NCI-H69 (cell line): Measurements from ENCODE around the gene ARHGAP26.
A peak's percentile ranks its signal among the peaks of the same experiment; 100 is the strongest.
"Not testable (repeated sequence)": the region's sequence is repeated elsewhere in the genome, so short reads cannot be mapped to it uniquely, and the experiment has no call there.

ENCODE experiments used
- DNase-seq: peaks from one replicate; lab custom pipeline; 2025; lab: John Stamatoyannopoulos, UW

The ARHGAP26 gene

GRCh38 chr5:142982821-142983200 lies 212.6 kb downstream of the ARHGAP26 start:
- DNase-seq: peak; percentile 32

- DNase-seq: peak; percentile 37
These were observed 213.8 kb downstream of the ARHGAP26 start for GRCh38 chr5:142984011-142984410.

GRCh38 chr5:142984525-142984924 lies 214.3 kb downstream of the ARHGAP26 start:
- DNase-seq: no peak

GRCh38 chr5:142989270-142989669 lies 219.1 kb downstream of the ARHGAP26 start:
- DNase-seq: not testable (repeated sequence)

DNA sequence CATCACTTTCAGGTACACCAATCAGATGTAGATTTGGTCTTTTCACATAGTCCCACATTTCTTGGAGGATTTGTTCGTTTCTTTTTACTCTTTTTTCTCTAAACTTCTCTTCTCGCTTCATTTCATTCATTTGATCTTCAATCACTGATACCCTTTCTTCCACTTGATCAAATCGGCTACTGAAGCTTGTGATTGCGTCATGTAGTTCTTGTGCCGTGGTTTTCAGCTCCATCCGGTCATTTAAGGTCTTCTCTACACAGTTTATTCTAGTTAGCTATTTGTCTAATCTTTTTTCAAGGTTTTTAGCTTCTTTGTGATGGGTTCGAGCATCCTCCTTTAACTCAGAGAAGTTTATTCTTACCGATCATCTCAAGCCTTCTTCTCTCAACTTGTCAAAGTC lies 219.9 kb downstream of the ARHGAP26 start:
- not testable (repeated sequence) for DNase-seq

DNA sequence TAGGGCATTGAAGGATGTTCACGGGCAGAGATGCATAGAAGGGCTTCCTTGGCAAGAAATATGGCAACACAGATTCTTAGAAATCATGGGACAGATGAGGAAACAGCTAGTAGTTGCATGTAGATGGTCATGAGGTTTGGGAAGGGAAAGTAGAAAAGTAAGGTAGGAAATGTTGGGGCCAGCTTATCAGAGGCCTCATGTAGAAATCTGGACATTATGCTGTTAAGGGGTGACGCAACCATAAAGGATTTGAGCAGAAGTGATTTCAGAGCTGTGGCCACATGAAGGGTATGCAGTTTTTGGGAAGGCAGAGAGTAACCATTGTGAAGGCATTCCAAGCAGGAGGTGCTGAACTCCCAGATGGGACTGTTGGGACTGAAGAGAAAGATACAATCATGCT lies 224.0 kb downstream of the ARHGAP26 start:
- DNase-seq: no peak

GRCh38 chr5:142995621-142996020 lies 225.4 kb downstream of the ARHGAP26 start:
- DNase-seq: not testable (repeated sequence)

DNA sequence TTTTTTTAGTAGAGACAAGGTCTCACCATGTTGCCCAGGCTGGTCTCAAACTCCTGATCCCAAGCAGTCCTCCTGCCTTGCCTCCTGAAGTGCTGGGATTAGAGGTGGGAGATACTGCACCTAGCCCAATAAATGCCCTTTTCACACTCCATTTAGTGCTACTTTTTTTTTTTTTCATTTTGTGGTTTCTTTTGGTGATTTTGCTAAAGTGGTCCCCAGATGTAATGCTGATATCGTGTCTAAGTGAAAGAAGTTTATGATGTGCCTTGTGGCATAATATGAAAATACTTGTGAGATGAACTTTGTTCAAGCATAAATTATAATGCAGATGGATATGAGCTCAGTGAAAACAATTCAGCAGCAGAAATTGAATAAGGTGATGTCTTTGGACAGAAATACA lies 227.4 kb downstream of the ARHGAP26 start:
- DNase-seq: no peak

DNA sequence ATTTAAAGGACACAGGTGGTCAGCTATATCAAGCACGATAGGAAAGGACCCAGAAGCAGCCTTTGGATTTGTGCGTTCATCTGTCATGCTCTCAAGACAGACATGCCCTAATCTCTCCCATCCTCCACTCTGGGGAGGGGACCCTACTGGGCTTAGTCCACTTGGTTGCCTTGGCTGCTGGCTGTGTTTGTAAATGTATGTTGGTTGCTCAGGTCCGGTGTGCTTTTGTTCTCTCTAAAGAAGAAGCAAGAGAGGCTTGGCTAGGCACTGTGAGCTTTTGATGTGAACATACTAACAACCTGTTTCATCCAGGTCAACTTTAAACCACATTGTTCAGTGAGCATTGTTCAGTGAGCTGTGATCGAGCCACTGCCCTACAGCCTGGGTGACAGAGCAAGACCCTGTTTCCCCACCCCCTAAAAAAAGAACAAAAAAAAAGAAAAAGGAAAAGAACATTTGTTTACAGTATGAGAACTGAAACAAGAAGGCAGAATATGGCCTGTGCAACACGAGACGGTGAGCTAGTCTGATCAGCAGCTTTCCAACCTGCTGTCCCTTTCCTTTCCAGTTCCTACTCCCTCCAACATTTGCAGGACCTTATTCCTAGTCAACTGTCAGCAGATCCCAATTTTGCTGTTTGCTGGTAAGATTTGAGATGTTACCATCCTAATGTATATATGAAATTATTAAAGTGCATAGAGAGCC lies 228.3 kb downstream of the ARHGAP26 start:
- DNase-seq: no peak

GRCh38 chr5:143000551-143000950 lies 230.4 kb downstream of the ARHGAP26 start:
- not testable (repeated sequence) for DNase-seq

DNA sequence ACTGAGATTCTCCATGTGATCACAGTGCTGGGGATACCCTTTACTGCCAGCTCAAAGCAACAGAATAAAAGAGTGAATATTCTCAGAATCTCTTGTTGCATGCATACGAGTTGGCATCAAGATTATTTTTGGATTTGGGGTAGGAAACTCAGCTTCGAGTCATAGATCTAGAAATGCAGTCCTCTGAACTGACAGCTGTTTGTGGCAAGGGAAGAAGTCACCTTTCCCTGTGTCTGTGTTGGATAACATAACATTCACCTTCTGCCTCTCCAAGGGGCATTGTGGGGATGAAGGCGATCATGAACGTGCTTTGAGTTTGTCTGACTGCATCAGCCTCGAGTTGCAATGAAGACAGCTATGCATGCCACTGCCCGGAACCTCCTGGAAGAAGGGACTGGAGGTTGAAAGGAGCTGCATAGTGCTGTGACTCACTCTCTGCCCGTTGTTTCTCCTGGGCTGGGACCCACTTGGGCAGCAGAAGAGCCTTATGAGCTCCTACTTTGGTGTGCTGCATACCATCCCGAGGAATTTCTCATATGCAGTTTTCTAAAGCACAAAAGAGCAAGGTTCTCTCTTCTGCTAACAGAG lies 231.7 kb downstream of the ARHGAP26 start:
- no peak for DNase-seq

DNA sequence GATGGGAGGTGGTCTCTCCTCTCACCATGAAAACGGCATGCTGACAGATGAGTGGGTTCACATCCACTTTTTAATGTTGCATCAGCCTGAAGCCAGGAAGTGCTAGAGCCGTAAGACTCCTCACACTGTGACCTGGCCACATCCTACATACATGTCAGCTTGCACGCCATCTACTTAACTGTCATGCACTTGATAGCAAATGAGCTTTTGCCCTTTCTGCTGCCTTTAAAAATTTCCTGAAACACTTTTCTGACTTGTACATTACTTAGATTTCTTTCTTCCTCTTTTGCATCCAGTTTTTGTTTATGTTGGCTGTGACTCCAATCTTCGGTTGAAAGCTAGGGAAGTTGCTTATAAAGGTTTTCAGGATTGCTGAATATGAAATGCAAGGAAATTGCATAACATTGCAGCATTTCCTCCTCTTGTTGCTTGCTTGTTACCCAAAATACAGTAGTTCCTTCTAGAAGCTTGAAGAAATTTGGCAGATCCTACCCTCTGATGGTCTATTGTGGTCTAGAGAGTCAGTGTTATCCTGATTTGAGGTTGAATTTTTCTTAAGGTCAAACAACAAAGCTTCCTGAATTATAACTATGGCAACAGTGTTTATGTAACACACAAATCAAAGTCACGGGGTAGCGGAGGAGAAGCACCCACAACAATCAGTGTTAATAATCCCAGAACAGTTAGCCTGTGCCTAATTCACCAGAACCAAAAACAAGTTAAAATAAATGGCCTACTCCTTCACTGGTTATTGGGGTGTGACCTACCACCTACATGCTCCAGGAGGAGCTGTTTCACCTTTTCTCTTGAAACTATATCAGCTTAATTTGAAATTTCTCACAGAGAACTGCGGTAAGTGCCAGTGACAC lies 232.5 kb downstream of the ARHGAP26 start:
- DNase-seq: peak; percentile 71

DNA sequence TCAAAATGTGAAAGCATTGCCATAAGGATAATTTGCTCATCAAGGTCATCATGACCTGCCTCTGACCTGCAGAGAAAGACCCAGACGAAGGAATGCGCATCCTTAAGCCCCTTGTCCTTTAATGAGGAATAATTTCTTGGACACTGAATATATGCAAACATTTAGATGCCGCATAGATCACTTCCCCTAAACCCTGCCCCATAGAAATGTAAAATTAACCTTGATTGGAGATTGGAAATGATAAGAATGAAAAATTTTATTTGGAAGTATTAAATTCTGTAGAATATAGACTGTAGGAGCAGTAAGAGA lies 233.1 kb downstream of the ARHGAP26 start:
- DNase-seq: no peak

DNA sequence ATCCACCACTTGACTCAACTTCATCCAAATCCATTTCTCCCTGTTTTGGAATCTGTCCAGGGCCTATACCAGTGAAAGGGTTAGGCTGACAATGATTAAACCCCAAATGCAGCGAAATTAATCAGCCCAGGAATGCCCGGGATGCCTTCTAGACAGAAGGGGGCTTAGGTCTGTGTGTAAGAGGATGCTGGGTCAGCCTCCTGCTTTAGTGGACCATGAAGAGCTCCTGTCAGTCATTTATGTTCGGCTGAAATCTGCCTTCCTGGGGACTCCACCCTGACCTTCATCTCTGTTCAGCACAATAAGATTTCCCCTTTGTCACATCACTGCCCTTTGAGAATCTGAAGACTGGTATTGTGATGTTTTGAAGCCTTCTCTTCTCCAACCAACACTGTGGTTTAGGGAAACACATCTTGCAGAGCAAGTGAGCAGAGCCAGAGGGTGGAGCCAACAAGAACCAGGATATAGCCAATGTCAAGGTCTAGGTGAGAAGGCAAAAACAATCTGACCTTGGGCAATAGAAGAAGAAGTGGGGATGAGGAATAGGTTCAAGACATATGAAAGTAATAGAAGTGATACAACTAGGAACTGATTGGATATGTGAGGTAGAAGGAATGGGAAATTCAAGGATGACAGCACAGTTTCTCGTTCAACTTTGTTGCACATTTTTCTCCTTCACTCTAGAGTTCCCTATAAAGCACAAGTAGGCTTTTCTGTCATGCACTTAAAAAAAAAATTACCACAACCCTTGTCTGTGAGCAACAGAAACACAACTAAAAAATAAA lies 234.4 kb downstream of the ARHGAP26 start:
- DNase-seq: no peak

- no peak for DNase-seq
These were observed 236.3 kb downstream of the ARHGAP26 start for GRCh38 chr5:143006501-143006900.

GRCh38 chr5:143008032-143008431 lies 237.9 kb downstream of the ARHGAP26 start:
- no peak for DNase-seq

- DNase-seq: peak; percentile 65
These were observed 238.8 kb downstream of the ARHGAP26 start for GRCh38 chr5:143008809-143009521.

DNA sequence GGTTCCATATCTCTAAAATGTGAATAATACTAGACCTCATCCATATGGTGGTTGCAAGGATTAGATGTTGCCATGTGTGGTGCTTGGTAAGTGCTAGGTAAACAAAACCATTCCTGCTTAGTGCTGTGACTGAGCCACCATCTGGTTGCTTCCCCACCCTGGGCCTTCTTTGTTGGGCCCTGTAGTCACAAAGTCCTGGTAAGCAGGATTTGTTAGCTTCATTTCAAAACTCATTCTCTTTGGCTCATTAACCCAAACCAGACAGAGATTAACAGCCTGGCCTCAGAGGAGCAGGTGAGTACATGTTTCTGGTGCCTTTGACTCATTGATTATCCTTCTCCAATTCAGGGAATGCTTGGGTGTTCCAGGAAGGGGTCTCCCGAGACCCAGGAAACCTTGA lies 240.2 kb downstream of the ARHGAP26 start:
- peak; percentile 98 for DNase-seq

- DNase-seq: peak; percentile 89
These were observed 241.4 kb downstream of the ARHGAP26 start for GRCh38 chr5:143011585-143011984.

GRCh38 chr5:143013176-143013891 lies 243.2 kb downstream of the ARHGAP26 start:
- no peak for DNase-seq
